ENCODE data around the gene SHC1.

- no peak for TF ChIP-seq CTCF (IDR thresholded peaks at IDR 0.05; ENCODE audit: borderline replicate concordance, extremely low read depth, low read length, poor library complexity, severe bottlenecking)
- TF ChIP-seq EZH2 (IDR thresholded peaks at IDR 0.05; ENCODE audit: borderline replicate concordance, low read depth, low read length, severe bottlenecking) = no peak
These were observed 8.3 kb downstream of the SHC1 start for GRCh38 chr1:154962156-154962749.

Measured in DND-41 (cell line).